ENCODE results near the gene ARHGAP15.

- TF ChIP-seq, protein P1, sequence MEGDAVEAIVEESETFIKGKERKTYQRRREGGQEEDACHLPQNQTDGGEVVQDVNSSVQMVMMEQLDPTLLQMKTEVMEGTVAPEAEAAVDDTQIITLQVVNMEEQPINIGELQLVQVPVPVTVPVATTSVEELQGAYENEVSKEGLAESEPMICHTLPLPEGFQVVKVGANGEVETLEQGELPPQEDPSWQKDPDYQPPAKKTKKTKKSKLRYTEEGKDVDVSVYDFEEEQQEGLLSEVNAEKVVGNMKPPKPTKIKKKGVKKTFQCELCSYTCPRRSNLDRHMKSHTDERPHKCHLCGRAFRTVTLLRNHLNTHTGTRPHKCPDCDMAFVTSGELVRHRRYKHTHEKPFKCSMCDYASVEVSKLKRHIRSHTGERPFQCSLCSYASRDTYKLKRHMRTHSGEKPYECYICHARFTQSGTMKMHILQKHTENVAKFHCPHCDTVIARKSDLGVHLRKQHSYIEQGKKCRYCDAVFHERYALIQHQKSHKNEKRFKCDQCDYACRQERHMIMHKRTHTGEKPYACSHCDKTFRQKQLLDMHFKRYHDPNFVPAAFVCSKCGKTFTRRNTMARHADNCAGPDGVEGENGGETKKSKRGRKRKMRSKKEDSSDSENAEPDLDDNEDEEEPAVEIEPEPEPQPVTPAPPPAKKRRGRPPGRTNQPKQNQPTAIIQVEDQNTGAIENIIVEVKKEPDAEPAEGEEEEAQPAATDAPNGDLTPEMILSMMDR (IDR thresholded peaks at IDR 0.05): no peak
- no peak for TF ChIP-seq POLR2A (IDR thresholded peaks at IDR 0.05)
Observed at GRCh38 chr2:143481733-143482132, 352.5 kb downstream of the ARHGAP15 start.

Data from esophagus squamous epithelium (tissue), 4 donors.